HEK293 (cell line): ENCODE data around the gene PDLIM7.
A peak's percentile ranks its signal among the peaks of the same experiment; 100 is the strongest.

Source experiments
- CTCF ChIA-PET: fragments of 350-600 bp; formaldehyde crosslinking; extraction: SDS; loops from one replicate; lab custom pipeline; 2021; ENCODE audit warnings: antibody characterized with exemption; lab: Yijun Ruan, JAX
- POLR2A ChIA-PET: fragments of 300-600 bp; formaldehyde crosslinking; extraction: SDS; loops from one replicate; lab custom pipeline; 2020; ENCODE audit warnings: antibody characterized with exemption, inconsistent platforms; lab: Yijun Ruan, JAX
- H3K27ac ChIP-seq: fragments of 200-500 bp; sonication (Bioruptor generic); 2 replicates; pipeline ENCODE4 v1.5.1; 2014; ENCODE audit warnings: low read depth, low read length, control low read depth, inconsistent platforms; ENCODE audit errors: extremely low read depth
- H3K36me3 ChIP-seq, 2 experiments: fragments of 200-500 bp in 1 of 2; sonication (Bioruptor generic) in 1 of 2; 1 replicate in 1 of 2; 2 replicates in 1 of 2; pipeline ENCODE4 v1.5.1; 2014 to 2017; ENCODE audit warnings: inconsistent platforms in 2 of 2, low read length in 2 of 2; ENCODE audit not compliant: control insufficient read depth in 2 of 2, insufficient read depth in 1 of 2
- H3K4me1 ChIP-seq: fragments of 200-500 bp; sonication (Bioruptor generic); 2 replicates; pipeline ENCODE4 v1.5.1; 2014; ENCODE audit warnings: mild to moderate bottlenecking, low read length, inconsistent platforms; ENCODE audit not compliant: control insufficient read depth, insufficient read depth
- H3K4me3 ChIP-seq: 2 replicates; pipeline ENCODE4 v1.5.1; 2011; ENCODE audit warnings: low read depth, mild to moderate bottlenecking, control low read depth, low read length, moderate library complexity
- H3K9me3 ChIP-seq: fragments of 200-500 bp; sonication (Bioruptor generic); 2 replicates; pipeline ENCODE4 v1.5.1; 2014; ENCODE audit warnings: low read depth, low read length, inconsistent platforms; ENCODE audit not compliant: control insufficient read depth, insufficient read depth
- GLI2 ChIP-seq: fragments of 450-650 bp; formaldehyde crosslinking; IDR thresholded peaks from 2 replicates; pipeline ENCODE4; 2017; ENCODE audit warnings: missing biosample characterization, missing genetic modification characterization, low read depth, borderline replicate concordance
- GLIS2 ChIP-seq: fragments of 450-650 bp; formaldehyde crosslinking; IDR thresholded peaks from 2 replicates; pipeline ENCODE4 v1.5.1; 2016; ENCODE audit warnings: missing biosample characterization, missing genetic modification characterization
- KLF16 ChIP-seq: fragments of 450-650 bp; formaldehyde crosslinking; IDR thresholded peaks from 2 replicates; pipeline ENCODE4 v1.5.1; 2017; ENCODE audit warnings: missing biosample characterization, missing genetic modification characterization
- SP3 ChIP-seq: fragments of 450-650 bp; formaldehyde crosslinking; IDR thresholded peaks from 2 replicates; pipeline ENCODE4 v1.5.1; 2016; ENCODE audit warnings: missing biosample characterization, missing genetic modification characterization
- ZNF10 ChIP-seq: fragments of 450-650 bp; formaldehyde crosslinking; IDR thresholded peaks from 2 replicates; pipeline ENCODE4 v1.5.1; 2017; ENCODE audit warnings: missing biosample characterization, missing genetic modification characterization
- ZNF2 ChIP-seq: fragments of 450-650 bp; formaldehyde crosslinking; IDR thresholded peaks from 2 replicates; pipeline ENCODE4 v1.5.1; 2016; ENCODE audit warnings: missing biosample characterization, missing genetic modification characterization
- ZNF223 ChIP-seq: fragments of 450-650 bp; formaldehyde crosslinking; IDR thresholded peaks from 2 replicates; pipeline ENCODE4 v1.5.1; 2016; ENCODE audit warnings: missing biosample characterization, missing genetic modification characterization
- ZNF23 ChIP-seq: fragments of 450-650 bp; formaldehyde crosslinking; IDR thresholded peaks from 2 replicates; pipeline ENCODE4 v1.5.1; 2016; ENCODE audit warnings: missing biosample characterization, missing genetic modification characterization, borderline replicate concordance
- ZNF311 ChIP-seq: fragments of 450-650 bp; formaldehyde crosslinking; IDR thresholded peaks from 2 replicates; pipeline ENCODE4 v1.5.1; 2017; ENCODE audit warnings: missing biosample characterization, missing genetic modification characterization, borderline replicate concordance
- ZNF354C ChIP-seq: fragments of 450-650 bp; formaldehyde crosslinking; IDR thresholded peaks from 2 replicates; pipeline ENCODE4 v1.5.1; 2016; ENCODE audit warnings: missing biosample characterization, missing genetic modification characterization, low read depth, borderline replicate concordance
- ZNF558 ChIP-seq: fragments of 450-650 bp; formaldehyde crosslinking; IDR thresholded peaks from 2 replicates; pipeline ENCODE4 v1.5.1; 2016; ENCODE audit warnings: missing biosample characterization, missing genetic modification characterization
- ZNF596 ChIP-seq: fragments of 450-650 bp; IDR thresholded peaks from 2 replicates; pipeline ENCODE4 v1.5.0; 2018; ENCODE audit warnings: missing biosample characterization, mild to moderate bottlenecking, missing genetic modification characterization, moderate library complexity
- ZNF600 ChIP-seq: fragments of 450-650 bp; formaldehyde crosslinking; IDR thresholded peaks from 2 replicates; pipeline ENCODE4 v1.5.1; 2016; ENCODE audit warnings: missing biosample characterization, missing genetic modification characterization
- ZNF623 ChIP-seq: fragments of 450-650 bp; formaldehyde crosslinking; IDR thresholded peaks from 2 replicates; pipeline ENCODE4 v1.5.1; 2016; ENCODE audit warnings: missing biosample characterization, missing genetic modification characterization
- ZNF624 ChIP-seq: fragments of 450-650 bp; formaldehyde crosslinking; IDR thresholded peaks from 2 replicates; pipeline ENCODE4 v1.5.1; 2017; ENCODE audit warnings: missing biosample characterization, missing genetic modification characterization
- ZNF670 ChIP-seq: fragments of 450-650 bp; formaldehyde crosslinking; IDR thresholded peaks from 2 replicates; pipeline ENCODE4 v1.5.1; 2016; ENCODE audit warnings: missing biosample characterization, missing genetic modification characterization, low read depth
- TF ChIP-seq, protein P1 (sequence below): fragments of 450-650 bp; formaldehyde crosslinking; IDR thresholded peaks from 2 replicates; pipeline ENCODE4 v1.5.1; 2017; ENCODE audit warnings: missing biosample characterization, missing genetic modification characterization
- TF ChIP-seq, protein P2 (sequence below): fragments of 450-650 bp; formaldehyde crosslinking; IDR thresholded peaks from 2 replicates; pipeline ENCODE4 v1.5.1; 2016; ENCODE audit warnings: missing biosample characterization, missing genetic modification characterization
- TF ChIP-seq, protein P3 (sequence below): fragments of 450-650 bp; formaldehyde crosslinking; IDR thresholded peaks from 2 replicates; pipeline ENCODE4 v1.5.1; 2016; ENCODE audit warnings: missing biosample characterization, missing genetic modification characterization

The PDLIM7 gene

DNA sequence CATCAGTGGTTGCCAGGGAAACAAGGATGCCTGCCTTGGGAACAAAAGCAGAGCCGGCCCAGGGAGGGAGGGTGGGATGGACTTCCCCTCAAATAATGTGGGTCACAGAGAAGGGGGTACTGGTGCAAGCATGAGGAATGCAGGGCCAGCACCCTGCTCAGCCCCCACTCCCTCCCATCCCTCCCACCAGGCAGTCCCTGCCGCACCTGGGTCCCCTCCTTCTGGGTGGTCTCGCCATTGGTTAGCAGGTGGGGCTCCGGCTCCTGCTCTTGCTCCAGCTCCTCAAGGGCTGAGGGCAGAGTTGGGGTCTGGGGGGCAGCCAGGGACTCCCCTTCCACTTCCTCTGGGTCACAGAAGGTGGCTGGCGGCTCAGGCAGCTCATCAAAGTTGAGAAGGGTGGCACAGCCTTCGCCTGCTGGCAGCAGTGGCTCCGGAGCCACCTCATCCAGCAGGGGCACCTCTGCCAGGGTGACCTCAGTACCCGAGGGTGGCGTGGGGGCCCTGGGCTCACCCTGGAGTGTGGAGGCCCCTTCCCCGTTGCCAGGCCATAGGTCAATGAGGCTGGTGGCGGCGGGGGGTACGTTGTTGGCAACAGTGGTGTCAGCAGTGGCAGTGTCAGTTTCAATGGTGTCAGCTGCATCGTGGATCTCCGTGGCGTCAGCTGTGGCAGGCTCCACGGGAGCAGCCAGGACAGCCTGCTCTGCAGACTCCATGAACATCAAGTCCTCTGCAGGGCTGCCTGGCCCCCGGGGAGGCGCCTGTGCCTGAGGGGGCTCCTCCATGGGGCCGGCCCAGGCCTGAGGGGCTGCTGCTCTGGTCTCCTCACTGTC is 39.3 kb downstream of the PDLIM7 start:
- Histone ChIP-seq H3K9me3 (no peaks in the 10 kb centered on the region), H3K4me1 (peaks cover 8% of the 10 kb centered on the region)
- CTCF ChIA-PET, result interaction anchor here (0.7 to 2.9 kb wide), 20 partner anchors 11 to 150 kb away, joined by 3 to 24 read pairs (median 5); partner anchors contain the start of genes MXD3, PDLIM7, PRR7 and SLC34A1
- TF ChIP-seq ZNF10 (tag by site-specific recombination) (0 out of 2 replicates have a peak, but pooled peaks have one; percentile 48), ZNF558 (no peak), ZNF2 (tag by site-specific recombination) (no peak), KLF16 (tag by site-specific recombination) (no peak), ZNF311 (tag by site-specific recombination) (no peak), ZNF223 (tag by site-specific recombination) (no peak), ZNF623 (tag by site-specific recombination) (no peak), ZNF670 (no peak), ZNF596 (no peak), GLI2 (no peak), ZNF354C (no peak), GLIS2 (tag by site-specific recombination) (peak; percentile 37; the same call in 1 of the 2 replicates), ZNF600 (tag by site-specific recombination) (peak; percentile 13; the same call in 1 of the 2 replicates), ZNF624 (no peak), ZNF23 (tag by site-specific recombination) (no peak), SP3 (peak; percentile 2; the same call in 1 of the 2 replicates)
- TF ChIP-seq, protein P1, sequence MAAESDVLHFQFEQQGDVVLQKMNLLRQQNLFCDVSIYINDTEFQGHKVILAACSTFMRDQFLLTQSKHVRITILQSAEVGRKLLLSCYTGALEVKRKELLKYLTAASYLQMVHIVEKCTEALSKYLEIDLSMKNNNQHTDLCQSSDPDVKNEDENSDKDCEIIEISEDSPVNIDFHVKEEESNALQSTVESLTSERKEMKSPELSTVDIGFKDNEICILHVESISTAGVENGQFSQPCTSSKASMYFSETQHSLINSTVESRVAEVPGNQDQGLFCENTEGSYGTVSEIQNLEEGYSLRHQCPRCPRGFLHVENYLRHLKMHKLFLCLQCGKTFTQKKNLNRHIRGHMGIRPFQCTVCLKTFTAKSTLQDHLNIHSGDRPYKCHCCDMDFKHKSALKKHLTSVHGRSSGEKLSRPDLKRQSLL (tag by site-specific recombination), result 0 out of 2 replicates have a peak, but pooled peaks have one; percentile 49
- TF ChIP-seq, protein P2, sequence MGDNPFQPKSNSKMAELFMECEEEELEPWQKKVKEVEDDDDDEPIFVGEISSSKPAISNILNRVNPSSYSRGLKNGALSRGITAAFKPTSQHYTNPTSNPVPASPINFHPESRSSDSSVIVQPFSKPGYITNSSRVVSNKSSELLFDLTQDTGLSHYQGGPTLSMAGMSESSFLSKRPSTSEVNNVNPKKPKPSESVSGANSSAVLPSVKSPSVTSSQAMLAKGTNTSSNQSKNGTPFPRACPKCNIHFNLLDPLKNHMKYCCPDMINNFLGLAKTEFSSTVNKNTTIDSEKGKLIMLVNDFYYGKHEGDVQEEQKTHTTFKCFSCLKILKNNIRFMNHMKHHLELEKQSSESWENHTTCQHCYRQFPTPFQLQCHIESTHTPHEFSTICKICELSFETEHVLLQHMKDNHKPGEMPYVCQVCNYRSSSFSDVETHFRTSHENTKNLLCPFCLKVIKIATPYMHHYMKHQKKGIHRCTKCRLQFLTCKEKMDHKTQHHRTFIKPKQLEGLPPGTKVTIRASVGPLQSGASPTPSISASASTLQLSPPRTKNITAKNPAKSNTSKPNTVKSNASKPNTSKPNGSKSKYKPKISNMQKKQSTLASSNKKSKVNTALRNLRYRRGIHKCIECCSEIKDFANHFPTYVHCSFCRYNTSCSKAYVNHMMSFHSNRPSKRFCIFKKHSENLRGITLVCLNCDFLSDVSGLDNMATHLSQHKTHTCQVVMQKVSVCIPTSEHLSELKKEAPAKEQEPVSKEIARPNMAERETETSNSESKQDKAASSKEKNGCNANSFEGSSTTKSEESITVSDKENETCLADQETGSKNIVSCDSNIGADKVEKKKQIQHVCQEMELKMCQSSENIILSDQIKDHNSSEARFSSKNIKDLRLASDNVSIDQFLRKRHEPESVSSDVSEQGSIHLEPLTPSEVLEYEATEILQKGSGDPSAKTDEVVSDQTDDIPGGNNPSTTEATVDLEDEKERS, result no peak
- TF ChIP-seq, protein P3, sequence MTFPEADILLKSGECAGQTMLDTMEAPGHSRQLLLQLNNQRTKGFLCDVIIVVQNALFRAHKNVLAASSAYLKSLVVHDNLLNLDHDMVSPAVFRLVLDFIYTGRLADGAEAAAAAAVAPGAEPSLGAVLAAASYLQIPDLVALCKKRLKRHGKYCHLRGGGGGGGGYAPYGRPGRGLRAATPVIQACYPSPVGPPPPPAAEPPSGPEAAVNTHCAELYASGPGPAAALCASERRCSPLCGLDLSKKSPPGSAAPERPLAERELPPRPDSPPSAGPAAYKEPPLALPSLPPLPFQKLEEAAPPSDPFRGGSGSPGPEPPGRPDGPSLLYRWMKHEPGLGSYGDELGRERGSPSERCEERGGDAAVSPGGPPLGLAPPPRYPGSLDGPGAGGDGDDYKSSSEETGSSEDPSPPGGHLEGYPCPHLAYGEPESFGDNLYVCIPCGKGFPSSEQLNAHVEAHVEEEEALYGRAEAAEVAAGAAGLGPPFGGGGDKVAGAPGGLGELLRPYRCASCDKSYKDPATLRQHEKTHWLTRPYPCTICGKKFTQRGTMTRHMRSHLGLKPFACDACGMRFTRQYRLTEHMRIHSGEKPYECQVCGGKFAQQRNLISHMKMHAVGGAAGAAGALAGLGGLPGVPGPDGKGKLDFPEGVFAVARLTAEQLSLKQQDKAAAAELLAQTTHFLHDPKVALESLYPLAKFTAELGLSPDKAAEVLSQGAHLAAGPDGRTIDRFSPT (tag by site-specific recombination), result peak; percentile 78
- TF ChIP-seq, all 188 proteins: peak for 6
- no peak overlapping the region for H3K27ac ChIP-seq
- POLR2A ChIA-PET, result interaction anchor here (0.6 to 5.4 kb wide), 18 partner anchors 8 to 447 kb away, joined by 3 to 89 read pairs (median 6); partner anchors contain the start of genes DBN1, GRK6, MXD3 and PDLIM7
- H3K36me3 ChIP-seq, result peaks cover 4 to 53% of the 10 kb centered on the region in 2 experiments; a peak in 2 of 3 replicates
- no peak overlapping the region for H3K4me3 ChIP-seq
